Measurements from ENCODE around the gene NXPH1.

DNA sequence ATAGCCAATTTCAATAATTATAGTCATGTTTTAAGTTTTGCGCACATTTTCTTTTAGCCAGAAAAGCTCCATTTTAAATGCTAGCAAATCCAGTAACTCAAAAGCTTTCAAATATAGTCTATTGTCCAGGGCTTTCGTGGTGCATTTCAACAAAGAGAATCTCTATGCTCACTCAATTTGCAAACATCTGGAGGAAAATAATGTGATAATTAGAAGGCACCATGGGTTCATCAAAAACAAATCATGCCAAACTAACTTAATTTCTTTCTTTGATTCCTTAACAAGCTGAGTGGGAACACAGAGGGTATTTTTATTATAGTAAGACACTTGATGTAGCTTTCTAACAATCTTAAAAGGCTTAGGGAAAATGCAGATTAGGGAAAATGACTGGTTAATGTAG is 179.8 kb downstream of the NXPH1 start:
- TF ChIP-seq, protein P1, sequence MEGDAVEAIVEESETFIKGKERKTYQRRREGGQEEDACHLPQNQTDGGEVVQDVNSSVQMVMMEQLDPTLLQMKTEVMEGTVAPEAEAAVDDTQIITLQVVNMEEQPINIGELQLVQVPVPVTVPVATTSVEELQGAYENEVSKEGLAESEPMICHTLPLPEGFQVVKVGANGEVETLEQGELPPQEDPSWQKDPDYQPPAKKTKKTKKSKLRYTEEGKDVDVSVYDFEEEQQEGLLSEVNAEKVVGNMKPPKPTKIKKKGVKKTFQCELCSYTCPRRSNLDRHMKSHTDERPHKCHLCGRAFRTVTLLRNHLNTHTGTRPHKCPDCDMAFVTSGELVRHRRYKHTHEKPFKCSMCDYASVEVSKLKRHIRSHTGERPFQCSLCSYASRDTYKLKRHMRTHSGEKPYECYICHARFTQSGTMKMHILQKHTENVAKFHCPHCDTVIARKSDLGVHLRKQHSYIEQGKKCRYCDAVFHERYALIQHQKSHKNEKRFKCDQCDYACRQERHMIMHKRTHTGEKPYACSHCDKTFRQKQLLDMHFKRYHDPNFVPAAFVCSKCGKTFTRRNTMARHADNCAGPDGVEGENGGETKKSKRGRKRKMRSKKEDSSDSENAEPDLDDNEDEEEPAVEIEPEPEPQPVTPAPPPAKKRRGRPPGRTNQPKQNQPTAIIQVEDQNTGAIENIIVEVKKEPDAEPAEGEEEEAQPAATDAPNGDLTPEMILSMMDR (IDR thresholded peaks at IDR 0.05): no peak
- TF ChIP-seq POLR2AphosphoS5 (IDR thresholded peaks at IDR 0.05): no peak
